Body of pancreas (tissue), 4 donors: ENCODE measurements around the gene NABP1. TPM values are rescaled to one million over a fixed set of nuclear protein-coding genes. Genes with fewer than 3 reads are reported as not detected.

Experiments used
- ATAC-seq: fragments of 150-250 bp; one replicate; pipeline ENCODE4 v1.9.1; 2016
- DNase-seq, 4 donors: peaks; one replicate each; pipeline ENCODE4 v3.0.0-alpha.2; 2019
- H3K27ac ChIP-seq, 4 donors: fragments of 200-600 bp; sonication (generic); 1 replicate in 3 of 4; 2 replicates in 1 of 4; pipeline versions ENCODE4 v1.5.1 to v1.6.1; 2016 to 2019; ENCODE audit warnings: mild to moderate bottlenecking in 1 of 4, mixed read lengths in 1 of 4, moderate library complexity in 1 of 4
- H3K27me3 ChIP-seq, 2 donors: fragments of 200-600 bp; sonication (generic); one replicate each; pipeline ENCODE4 v1.6.0; 2016; ENCODE audit warnings: mild to moderate bottlenecking in 1 of 2
- H3K36me3 ChIP-seq, 2 donors: fragments of 200-600 bp; sonication (generic); replicated peaks in 1 of 2; 2 replicates each; pipeline ENCODE4 v1.5.1; 2016; ENCODE audit warnings: low read depth in 2 of 2; ENCODE audit not compliant: insufficient read depth in 1 of 2
- H3K4me1 ChIP-seq: fragments of 200-600 bp; sonication (generic); one replicate; pipeline ENCODE4 v1.6.0; 2016
- H3K4me3 ChIP-seq, 2 donors: fragments of 200-600 bp; sonication (generic); 1 replicate in 1 of 2; 2 replicates in 1 of 2; pipeline ENCODE4 v1.5.1; 2016 to 2019
- H3K9me3 ChIP-seq, 3 donors: fragments of 200-600 bp; sonication (generic); 1 replicate in 2 of 3; 2 replicates in 1 of 3; pipeline ENCODE4 v1.5.1; 2016
- CTCF ChIP-seq, 7 experiments: fragments of 450-650 bp in 4 of 7; fragments of 200-600 bp in 3 of 7; sonication (generic) in 3 of 7; IDR thresholded peaks; one replicate each; pipeline ENCODE4 v1.5.1; 2016 to 2019; ENCODE audit warnings: antibody characterized with exemption in 7 of 7
- POLR2A ChIP-seq, 3 donors: fragments of 450-650 bp; IDR thresholded peaks; one replicate each; pipeline ENCODE4 v1.6.1; 2016; ENCODE audit warnings: antibody characterized with exemption in 3 of 3, mild to moderate bottlenecking in 2 of 3
- WGBS, 2 donors: methylation state at CpG; one replicate each; pipeline ENCODE4 v1.1.5; 2017; 5-methylcytosine and 5-hydroxymethylcytosine counted together
- intact Hi-C: fragments of 100-400 bp; cut with DNase I; formaldehyde crosslinking; loops from one replicate; pipeline ENCODE4 v1.15.1; 2023
- total RNA-seq, 2 donors: library from RNA; depleted of rRNA; stranded (reverse); fragments of >200 nt; gene quantifications; one replicate each; pipeline ENCODE4 v1.1.0, GENCODE V29; 2016

Gene NABP1
- total RNA-seq, 2 donors from 2014 or later, result 10.9 to 39.2 TPM

- no peak for TF ChIP-seq POLR2A (IDR thresholded peaks at IDR 0.05)
- TF ChIP-seq CTCF (IDR thresholded peaks at IDR 0.05), result no peak
- Histone ChIP-seq H3K36me3 (no peaks in the 10 kb centered on the region), H3K27ac (no peak overlapping the region), H3K4me3 (no peak overlapping the region), H3K27me3 (no peaks in the 10 kb centered on the region), H3K9me3 (no peaks in the 10 kb centered on the region), H3K4me1 (no peaks in the 10 kb centered on the region)
- intact Hi-C loops, result no loop called here
- ATAC-seq (no peak), DNase-seq (no peak)
Measured at GRCh38 chr2:191656792-191657191, 21.1 kb upstream of the NABP1 start.

- Histone ChIP-seq H3K4me1 (no peaks in the 10 kb centered on the region), H3K36me3 (no peaks in the 10 kb centered on the region), H3K4me3 (no peak overlapping the region), H3K9me3 (no peaks in the 10 kb centered on the region), H3K27me3 (no peaks in the 10 kb centered on the region), H3K27ac (no peak overlapping the region)
- DNase-seq, result no peak
- intact Hi-C loops, result no loop called here
- TF ChIP-seq POLR2A (IDR thresholded peaks at IDR 0.05) (no peak), CTCF (IDR thresholded peaks at IDR 0.05) (no peak)
- ATAC-seq, result no peak
Measured at GRCh38 chr2:191657977-191658376, 20.0 kb upstream of the NABP1 start.

- no peak for DNase-seq
- Histone ChIP-seq H3K9me3 (no peaks in the 10 kb centered on the region), H3K27me3 (no peaks in the 10 kb centered on the region), H3K4me3 (no peak overlapping the region), H3K4me1 (no peaks in the 10 kb centered on the region), H3K27ac (no peak overlapping the region), H3K36me3 (no peaks in the 10 kb centered on the region)
- TF ChIP-seq POLR2A (IDR thresholded peaks at IDR 0.05) (no peak), CTCF (IDR thresholded peaks at IDR 0.05) (no peak)
- no peak for ATAC-seq
- intact Hi-C loops, result no loop called here
Measured at GRCh38 chr2:191659198-191659597, 18.7 kb upstream of the NABP1 start.

- 0 to 34% methylated on average over 1 of the region's 1 CpG for WGBS, 2 donors
- Histone ChIP-seq H3K27me3 (no peaks in the 10 kb centered on the region), H3K9me3 (no peaks in the 10 kb centered on the region), H3K4me1 (no peaks in the 10 kb centered on the region), H3K4me3 (no peak overlapping the region), H3K36me3 (no peaks in the 10 kb centered on the region), H3K27ac (no peak overlapping the region)
- intact Hi-C loops, result no loop called here
- no peak for DNase-seq
- ATAC-seq, result no peak
- TF ChIP-seq POLR2A (IDR thresholded peaks at IDR 0.05) (no peak), CTCF (IDR thresholded peaks at IDR 0.05) (no peak)
Measured at GRCh38 chr2:191660575-191660974, 17.4 kb upstream of the NABP1 start.

- 79 to 85% methylated on average over 2 of the region's 2 CpGs for WGBS, 2 donors
- DNase-seq, result no peak
- H3K27ac ChIP-seq, result no peak overlapping the region
- no peaks in the 10 kb centered on the region for H3K27me3 ChIP-seq
- no peak overlapping the region for H3K4me3 ChIP-seq
- TF ChIP-seq CTCF (IDR thresholded peaks at IDR 0.05) (no peak), POLR2A (IDR thresholded peaks at IDR 0.05) (no peak)
- H3K4me1 ChIP-seq, result no peaks in the 10 kb centered on the region
- no peaks in the 10 kb centered on the region for H3K36me3 ChIP-seq
- H3K9me3 ChIP-seq, result no peaks in the 10 kb centered on the region
- intact Hi-C loops, result no loop called here
- no peak for ATAC-seq
Measured at GRCh38 chr2:191661097-191661924, 16.6 kb upstream of the NABP1 start.
